SHP77 treated with DMSO at 0.1 percent for 48 hours (cell line): Measurements from ENCODE around the gene DNM2.
"Not testable (repeated sequence)": the region's sequence is repeated elsewhere in the genome, so short reads cannot be mapped to it uniquely, and the experiment has no call there.

Experiments
- DNase-seq: peaks from one replicate; lab custom pipeline; 2025; lab: John Stamatoyannopoulos, UW

DNM2 gene

DNA sequence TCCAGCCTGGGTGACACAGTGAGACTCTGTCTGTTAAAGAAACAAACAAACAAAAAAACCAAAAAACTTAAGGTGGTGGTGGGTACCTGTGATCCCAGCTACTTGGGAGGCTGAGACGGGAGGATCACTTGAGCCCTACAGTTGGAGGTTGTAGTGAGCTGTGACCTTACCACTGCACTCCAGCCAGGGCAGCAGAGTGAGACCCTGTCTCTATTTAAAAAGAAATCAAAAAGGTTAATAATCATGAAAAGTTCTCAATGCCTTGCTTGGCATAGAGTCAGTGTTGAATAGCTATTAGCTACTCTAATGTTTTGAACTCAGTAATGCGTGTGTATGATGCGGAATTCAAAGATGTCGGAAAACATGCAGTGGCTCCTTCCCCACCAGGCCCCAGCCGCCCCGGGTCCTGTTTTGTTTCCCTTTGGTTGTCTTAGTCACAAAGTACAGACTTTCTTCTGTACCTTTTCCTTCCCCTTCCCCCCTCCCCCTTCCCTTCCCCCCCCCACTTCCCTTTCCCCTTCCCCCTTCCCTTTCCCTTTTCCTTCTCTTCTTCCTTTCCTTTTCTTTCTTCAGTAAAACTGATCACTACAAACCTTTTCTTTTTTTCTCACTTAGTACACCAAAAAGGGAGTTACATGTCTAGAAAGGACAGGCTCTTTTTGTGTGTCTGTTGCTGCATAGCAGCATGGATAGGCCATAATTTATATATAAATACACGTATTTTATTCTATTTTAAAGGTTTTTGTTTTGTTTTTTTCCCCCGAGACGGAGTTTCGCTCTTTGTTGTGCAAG, 35.2 kb downstream of the DNM2 start:
- DNase-seq: no peak

DNA sequence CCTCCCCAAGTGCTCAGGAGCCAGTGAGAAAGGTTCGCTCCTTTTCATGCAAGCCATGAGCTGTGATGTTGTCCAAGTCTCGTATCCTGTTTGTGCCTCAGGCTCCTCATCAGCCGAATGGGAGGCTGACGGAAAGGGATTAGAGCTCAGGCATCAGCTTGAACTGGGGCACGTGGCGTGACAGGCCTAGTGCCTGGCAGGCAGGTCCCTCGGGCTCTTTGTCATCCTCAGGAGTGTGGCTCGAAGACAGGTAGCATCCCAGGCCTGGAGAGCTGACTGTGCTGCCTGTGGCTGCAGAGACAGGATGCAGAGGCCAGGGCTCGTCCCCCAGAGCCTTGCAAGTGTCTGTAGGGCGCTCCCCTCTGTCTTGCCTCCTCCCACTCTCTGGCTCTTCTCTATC, 38.5 kb downstream of the DNM2 start:
- DNase-seq: no peak

DNA sequence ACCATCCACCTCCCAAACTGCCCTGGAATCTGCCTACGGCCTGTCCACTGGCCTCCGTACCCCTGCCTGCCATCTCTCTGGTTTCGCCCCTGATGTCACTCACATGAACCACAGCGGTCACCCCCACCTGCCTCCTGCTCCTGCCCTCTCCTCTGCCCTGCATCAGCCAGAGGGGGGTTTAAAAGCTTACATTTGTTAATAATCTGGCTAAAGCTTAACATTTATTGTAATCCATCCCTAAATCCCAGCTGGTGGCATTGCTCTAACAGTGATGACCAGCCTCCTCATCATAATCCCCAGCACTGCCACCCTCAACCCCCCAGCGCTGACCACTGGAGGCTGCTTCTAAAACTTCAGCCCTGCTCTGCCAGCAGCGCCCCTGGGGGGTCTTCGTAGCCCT, 38.9 kb downstream of the DNM2 start:
- DNase-seq: no peak

GRCh38 chr19:10758050-10758449, 40.2 kb downstream of the DNM2 start:
- DNase-seq: not testable (repeated sequence)

DNA sequence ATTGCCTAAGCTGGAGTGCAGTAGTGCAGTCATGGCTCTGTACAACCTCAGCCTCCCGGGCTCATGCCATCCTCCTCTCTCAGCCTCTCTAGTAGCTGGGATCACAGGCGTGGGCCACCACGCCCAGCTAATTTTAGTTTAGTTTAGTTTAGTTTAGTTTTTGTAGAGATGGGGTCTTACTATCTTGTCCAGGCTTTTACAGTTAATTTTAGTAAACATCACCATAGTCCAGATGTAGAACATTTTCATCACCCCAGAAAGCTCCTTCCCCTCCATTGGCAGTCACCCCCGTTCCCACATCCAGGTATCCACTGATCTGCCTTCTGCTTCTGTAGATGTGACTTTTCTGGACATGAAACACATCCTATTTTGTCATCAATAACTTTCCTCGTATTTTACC, 41.1 kb downstream of the DNM2 start:
- DNase-seq: no peak

DNA sequence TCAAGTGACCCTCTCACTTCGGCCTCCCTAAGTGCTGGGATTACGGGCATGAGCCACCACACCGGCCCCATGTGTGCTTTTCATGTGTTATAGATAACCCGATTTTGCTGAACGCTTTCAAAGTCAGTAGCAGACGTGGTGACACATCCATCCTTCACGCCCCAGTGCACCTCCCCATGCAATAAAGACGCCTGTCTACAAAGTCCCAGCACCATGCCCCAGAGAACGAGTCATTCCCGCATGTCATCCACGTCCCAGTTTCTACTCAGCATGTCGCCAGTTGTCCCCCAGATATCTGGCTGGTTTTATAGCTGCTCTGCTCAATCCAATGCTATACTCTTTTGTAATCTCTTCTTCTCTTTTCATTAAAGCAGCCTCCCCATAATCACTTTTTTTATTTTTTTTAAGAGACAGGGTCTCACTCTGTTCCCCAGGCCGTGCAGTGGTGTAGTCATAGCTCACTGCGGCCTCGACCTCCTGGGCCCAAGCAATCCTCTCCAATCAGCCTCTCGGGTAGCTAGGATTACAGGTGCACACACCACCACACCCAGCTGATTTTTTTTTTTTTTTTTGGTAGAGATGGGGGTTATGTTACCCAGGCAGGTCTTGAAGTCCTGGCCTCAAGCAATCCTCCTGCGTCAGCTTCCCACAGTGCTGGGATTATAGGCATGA, 42.5 kb downstream of the DNM2 start:
- DNase-seq: no peak

- DNase-seq: no peak
These were observed 43.8 kb downstream of the DNM2 start for GRCh38 chr19:10761443-10762250.

- DNase-seq: no peak
These were observed 44.8 kb downstream of the DNM2 start for GRCh38 chr19:10762656-10763055.

DNA sequence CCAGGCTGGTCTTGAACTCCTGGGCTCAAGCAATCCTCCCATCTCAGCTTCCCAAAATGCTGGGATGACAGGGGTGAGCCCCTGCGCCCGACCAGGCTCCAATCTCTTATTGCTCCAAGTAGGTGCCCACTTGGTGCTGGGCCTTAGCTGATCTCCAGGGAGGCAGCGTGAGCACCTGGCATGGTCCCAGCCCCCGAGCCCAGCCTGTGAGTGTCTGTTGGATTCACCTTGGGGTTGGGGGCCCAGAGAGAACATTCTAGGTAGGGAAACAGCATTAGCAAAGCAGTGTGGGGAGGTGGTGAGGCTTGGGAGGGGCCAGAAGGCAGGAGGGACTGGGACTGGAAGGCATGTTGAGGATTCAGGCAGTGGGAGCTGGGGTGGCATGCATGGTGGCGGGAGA, 45.5 kb downstream of the DNM2 start:
- DNase-seq: no peak

GRCh38 chr19:10763828-10764339, 46.0 kb downstream of the DNM2 start:
- no peak for DNase-seq

- DNase-seq: no peak
These were observed 46.5 kb downstream of the DNM2 start for GRCh38 chr19:10764340-10764894.

DNA sequence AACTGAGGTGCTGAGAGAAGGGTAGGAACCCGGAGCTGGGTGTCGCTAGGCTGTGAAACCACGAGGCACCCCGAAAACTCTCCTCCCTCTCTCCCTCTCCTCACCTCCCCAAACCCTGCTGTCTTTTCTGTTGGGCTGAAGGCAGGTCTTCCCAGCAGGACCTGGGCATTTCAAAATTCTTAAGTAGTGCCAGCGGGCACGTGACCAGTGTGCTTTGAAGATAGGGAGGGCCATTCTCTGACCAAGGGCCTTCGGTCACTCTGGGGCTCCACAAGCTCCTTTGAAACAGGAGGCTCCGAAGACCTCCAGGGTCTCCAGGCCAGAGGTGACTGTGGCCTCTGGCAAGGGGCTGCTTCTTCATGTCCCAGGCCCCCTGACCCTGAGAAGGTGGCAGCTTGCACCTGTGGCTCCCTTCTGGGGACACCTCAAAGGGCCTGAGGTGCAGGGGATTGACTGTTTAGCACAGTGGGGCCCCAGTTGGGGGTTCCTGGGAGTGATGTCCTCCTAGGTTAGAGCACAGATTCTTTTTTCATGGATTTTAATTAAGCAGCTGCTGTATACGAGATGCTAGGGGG, 48.3 kb downstream of the DNM2 start:
- DNase-seq: no peak

- no peak for DNase-seq
These were observed 48.9 kb downstream of the DNM2 start for GRCh38 chr19:10766671-10767201.

- no peak for DNase-seq
These were observed 49.8 kb downstream of the DNM2 start for GRCh38 chr19:10767726-10768125.

- DNase-seq: no peak
These were observed 50.5 kb downstream of the DNM2 start for GRCh38 chr19:10768369-10768768.

DNA sequence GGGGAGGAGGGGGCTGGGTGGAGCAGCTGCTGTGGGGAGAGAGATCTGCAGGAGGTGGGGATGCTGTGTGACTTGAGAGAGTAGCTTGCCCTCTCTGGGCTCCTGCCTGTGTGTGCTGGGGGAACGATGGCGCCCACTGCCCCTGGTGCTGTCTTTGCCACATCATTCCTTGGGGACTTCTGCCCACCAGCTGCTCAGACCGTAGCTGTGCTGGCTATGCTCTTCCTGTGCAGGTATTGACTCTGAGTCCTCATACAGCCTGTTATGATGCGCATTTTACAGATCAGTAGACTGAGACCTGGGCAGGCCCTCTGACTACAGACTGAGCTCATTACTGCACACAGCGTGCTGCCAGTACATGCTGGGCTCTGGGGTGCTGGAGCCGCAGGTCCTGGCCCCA, 51.1 kb downstream of the DNM2 start:
- no peak for DNase-seq

- DNase-seq: no peak
These were observed 51.9 kb downstream of the DNM2 start for GRCh38 chr19:10769533-10770491.

DNA sequence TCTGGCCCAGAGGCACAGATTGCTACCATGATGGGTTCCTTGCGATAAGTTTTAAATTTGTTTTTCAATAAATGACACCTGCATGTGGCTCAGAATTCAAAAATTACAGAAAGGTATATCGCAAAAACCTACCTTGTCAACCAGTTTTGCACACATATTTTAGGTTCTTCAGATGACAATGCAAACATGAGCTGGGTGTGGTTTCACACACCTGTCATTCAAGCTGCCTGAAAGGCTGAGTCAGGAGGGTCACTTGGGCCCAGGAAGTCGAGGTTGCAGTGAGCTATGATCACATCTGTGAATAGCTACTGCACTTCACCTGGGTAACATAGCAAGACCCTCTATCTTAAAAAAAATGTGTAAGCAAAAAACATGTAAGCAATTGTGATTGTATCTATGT, 56.1 kb downstream of the DNM2 start:
- no peak for DNase-seq

DNA sequence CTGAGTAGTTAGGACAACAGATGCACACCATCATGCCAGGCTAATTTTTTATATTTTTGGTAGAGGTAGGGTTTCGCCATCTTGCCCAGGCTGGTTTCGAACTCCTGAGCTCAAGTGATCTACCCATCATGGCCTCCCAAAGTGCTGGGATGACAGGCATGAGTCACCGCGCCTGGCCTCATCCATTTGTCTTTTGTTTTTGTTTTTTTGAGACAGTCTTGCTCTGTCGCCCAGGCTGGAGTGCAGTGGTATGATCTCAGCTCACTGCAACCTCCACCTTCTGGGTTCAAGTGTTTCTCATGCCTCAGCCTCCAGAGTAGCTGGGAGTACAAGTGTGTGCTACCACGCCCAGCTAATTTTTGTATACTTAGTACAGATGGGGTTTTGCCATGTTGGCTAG, 57.0 kb downstream of the DNM2 start:
- no peak for DNase-seq

- no peak for DNase-seq
These were observed 59.2 kb downstream of the DNM2 start for GRCh38 chr19:10776900-10777650.
